Middle frontal gyrus (tissue), 1 donor: ENCODE results near the gene PAQR6.
A peak's percentile ranks its signal among the peaks of the same experiment; 100 is the strongest.

Source experiments
- DNase-seq: peaks from one replicate; pipeline ENCODE4 v3.0.0-alpha.2; 2015; ENCODE audit warnings: low spot score; ENCODE audit errors: extremely low spot score

PAQR6 gene

DNA sequence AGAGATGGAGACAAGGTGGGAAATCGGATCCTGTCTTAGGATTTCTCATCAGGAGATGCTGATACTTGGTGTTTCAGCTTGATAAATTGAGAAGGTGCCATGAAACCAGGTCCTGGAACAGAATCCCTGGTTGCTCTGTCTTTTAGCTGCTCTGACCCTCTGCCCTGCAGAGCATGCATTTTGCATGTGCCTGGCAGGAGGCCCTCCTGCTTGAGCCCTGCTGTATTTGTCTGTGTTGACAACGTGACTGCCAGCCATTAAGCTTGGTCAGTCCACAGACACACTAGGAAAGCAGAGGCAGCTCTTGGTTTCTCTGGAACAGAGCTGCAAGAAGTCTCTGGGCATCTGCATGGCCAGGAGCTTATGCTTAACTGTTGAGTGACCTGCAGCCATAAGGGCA, 51.4 kb downstream of the PAQR6 start:
- DNase-seq, result no peak

DNA sequence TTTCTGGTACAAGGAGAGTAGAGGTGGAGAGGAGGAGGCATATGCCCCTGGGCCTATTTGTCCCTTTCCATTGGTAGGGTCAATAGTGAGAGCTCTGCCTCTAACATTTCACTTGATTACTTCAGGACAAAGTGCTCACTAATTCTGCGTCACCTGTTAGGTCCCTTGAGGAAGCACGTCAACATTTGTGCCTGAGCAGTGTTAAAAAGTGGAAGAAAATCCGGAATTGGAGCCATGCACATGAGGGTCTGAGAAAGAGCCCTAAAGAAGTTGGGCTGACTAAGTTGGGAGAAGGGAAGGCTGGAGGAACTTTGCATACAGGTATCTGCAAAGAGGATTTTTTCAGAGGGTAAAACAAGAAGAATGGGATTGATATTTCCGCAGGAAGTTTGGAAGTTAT, 52.0 kb downstream of the PAQR6 start:
- DNase-seq, result no peak

GRCh38 chr1:156194300-156194652, 53.6 kb downstream of the PAQR6 start:
- no peak for DNase-seq

DNA sequence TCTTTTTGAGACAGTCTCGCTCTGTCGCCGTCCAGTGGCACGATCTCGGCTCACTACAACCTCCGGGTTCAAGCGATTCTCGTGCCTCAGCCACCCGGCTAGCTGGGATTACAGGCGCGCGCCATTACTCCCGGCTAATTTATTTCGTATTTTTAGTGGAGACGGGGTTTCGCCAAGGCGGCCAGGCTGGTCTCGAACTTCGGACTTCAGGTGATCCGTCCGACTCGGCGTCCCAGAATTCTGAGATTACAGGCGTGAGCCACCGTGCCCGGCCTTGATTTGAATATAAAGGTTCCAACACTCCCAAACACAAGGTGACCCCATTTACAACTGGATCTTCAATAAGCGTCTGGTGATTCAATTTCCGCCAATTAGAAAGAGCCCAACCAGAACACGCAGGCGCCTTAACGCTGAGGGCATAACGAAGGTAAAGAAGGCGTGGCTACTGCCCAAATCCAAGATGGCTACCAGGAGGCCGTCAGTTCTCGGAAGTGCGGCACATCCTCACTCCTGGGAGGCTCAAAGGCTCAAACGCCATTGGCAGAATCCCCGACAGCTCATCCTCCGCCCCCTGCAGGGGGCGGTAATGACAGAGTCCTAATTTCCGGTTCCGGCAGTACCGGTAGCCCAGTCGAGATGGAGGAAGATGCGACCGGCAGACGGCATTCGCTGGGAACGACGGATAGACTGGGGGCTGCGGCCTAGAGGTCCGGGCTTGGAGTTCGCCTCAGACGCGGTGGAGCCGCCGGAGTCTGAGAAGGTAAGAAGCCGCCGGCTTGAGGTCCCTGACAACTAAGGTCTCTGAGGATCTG, 54.2 kb downstream of the PAQR6 start, which contains the start of gene SLC25A44:
Gene SLC25A44 (plus strand): TSS at position 617 of the 812 bp plus-strand sequence. CDS start 5,744 bp downstream, outside the sequence.
- peak; percentile 98 for DNase-seq
